Measurements from ENCODE around the gene MAFG.

GRCh38 chr17:81898029-81898866, 29.3 kb downstream of the MAFG start:
- TF ChIP-seq CTCF (IDR thresholded peaks at IDR 0.05) (no peak), POLR2A (IDR thresholded peaks at IDR 0.05) (no peak)
